Neural crest cell (in vitro differentiated cells): ENCODE measurements around the gene TALDO1. TPM values are rescaled to one million over a fixed set of nuclear protein-coding genes. Genes with fewer than 3 reads are reported as not detected.
A peak's percentile ranks its signal among the peaks of the same experiment; 100 is the strongest.

Experiments used
- DNase-seq: peaks from one replicate; pipeline ENCODE4 v3.0.0; 2021; ENCODE audit warnings: low read depth, mixed read lengths, low spot score
- H3K27ac Mint-ChIP-seq: one replicate; pipeline ENCODE4 v1.8.0; 2021; ENCODE audit warnings: mild to moderate bottlenecking, mixed read lengths; ENCODE audit not compliant: unreplicated experiment
- H3K27me3 Mint-ChIP-seq: 2 replicates; pipeline ENCODE4 v1.8.0; 2021; ENCODE audit warnings: low read depth, mild to moderate bottlenecking, mixed read lengths
- H3K36me3 Mint-ChIP-seq: 2 replicates; pipeline ENCODE4 v1.8.0; 2021; ENCODE audit warnings: low read depth, mild to moderate bottlenecking, mixed read lengths
- H3K4me1 Mint-ChIP-seq: 2 replicates; pipeline ENCODE4 v1.8.0; 2021; ENCODE audit warnings: mixed read lengths
- H3K4me3 Mint-ChIP-seq: one replicate; pipeline ENCODE4 v1.8.0; 2021; ENCODE audit warnings: mild to moderate bottlenecking, mixed read lengths
- H3K9me3 Mint-ChIP-seq: 2 replicates; pipeline ENCODE4 v1.8.0; 2021; ENCODE audit warnings: mixed read lengths
- CTCF ChIP-seq: fragments of 200-600 bp; sonication (generic); conservative IDR thresholded peaks from 2 replicates; pipeline ENCODE4 v1.5.0; 2021; ENCODE audit warnings: antibody characterized with exemption, mild to moderate bottlenecking
- total RNA-seq: library from RNA; stranded (reverse); gene quantifications from 2 replicates; pipeline ENCODE4 v1.2.1, GENCODE V29; 2021

Gene TALDO1
- total RNA-seq, 1 donor from 2014 or later = 154 TPM

GRCh38 chr11:705646-706438 lies 41.4 kb upstream of the TALDO1 start, which contains the start of gene EPS8L2:
EPS8L2 (plus strand) TSS chr11:706231; CDS start chr11:709408, 3,177 bp downstream.
- Mint-ChIP-seq H3K4me1 (peaks cover 6% of the 10 kb centered on the region), H3K36me3 (no peaks in the 10 kb centered on the region), H3K27ac (no peak within 1 kb of the TSS), H3K9me3 (no peaks in the 10 kb centered on the region), H3K27me3 (peaks cover 32% of the 10 kb centered on the region), H3K4me3 (peak within 1 kb of the TSS; percentile 56)
- no peak for TF ChIP-seq CTCF
- no peak for DNase-seq

DNA sequence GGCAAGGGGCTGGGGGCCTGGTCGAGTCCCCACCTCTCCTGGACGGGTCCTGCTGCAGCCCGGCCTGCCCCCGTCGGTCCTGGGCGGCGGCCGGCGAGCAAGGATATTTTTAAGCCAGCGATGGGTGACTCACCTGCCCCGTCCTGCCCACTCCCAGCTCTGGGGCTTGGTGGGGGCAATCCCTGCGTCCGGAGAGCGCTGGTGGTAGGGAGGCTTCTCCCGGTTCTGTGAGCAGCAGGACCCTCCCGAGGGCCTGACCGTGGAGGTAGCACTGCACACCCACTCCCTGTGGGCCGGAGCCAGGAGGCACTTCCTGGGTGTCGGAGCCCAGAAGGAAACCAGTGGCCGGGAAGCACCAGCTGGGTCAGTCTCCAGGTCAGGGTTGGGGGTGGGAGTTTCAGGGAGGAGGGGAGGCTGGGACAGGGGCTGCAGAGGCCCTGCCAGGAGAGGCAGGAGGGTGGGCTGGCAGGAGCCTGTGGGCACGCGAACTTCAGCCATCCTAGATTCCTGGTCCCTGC lies 40.8 kb upstream of the TALDO1 start:
- no peak overlapping the region for H3K4me3 Mint-ChIP-seq
- TF ChIP-seq CTCF = no peak
- no peak overlapping the region for H3K27ac Mint-ChIP-seq
- no peaks in the 10 kb centered on the region for H3K36me3 Mint-ChIP-seq
- H3K4me1 Mint-ChIP-seq = peaks cover 12% of the 10 kb centered on the region
- DNase-seq = no peak
- H3K9me3 Mint-ChIP-seq = no peaks in the 10 kb centered on the region
- peaks cover 37% of the 10 kb centered on the region for H3K27me3 Mint-ChIP-seq

DNA sequence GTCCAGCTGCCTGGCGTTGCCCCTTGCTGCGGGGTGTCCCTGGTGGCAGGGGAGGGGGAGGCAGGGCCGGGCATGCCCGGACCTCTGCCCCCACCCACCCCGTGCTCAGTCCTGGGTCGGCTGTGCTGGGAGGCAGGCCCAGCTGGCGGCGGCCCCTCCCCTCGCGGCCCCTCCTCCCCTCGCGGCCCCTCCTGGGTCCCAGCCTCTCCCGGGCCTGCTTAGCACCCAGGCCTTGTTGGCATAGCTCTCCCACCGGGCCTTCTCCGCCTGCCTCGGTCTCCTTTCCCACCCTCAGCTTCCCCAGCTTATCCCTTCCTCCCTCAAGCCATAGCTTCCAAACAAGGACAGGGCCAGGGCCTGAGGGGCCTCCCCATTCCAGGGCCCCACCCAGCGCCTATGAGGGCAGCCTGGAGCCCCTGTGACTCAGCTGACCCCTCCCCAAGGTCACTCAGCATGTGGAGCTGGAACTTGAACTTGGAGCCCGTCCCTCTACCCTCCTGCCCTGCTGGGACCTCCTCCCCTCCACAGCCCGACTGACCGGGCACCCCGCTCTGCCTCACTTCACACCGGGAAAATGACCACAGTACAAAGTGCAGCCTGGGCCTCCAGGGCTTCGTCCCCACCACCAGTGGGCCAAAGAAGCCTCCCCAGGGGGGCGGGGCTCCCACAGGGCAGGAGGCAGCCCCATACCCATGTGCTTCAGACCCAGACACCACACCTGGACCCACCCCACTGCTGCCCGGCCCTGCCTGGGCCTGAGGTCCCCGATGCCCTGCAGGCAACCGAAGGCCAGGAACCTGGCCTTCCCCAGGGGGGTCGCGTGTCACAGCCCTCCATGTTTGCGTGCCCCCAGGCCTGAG lies 40.1 kb upstream of the TALDO1 start:
- Mint-ChIP-seq H3K9me3 (no peaks in the 10 kb centered on the region), H3K27ac (no peak overlapping the region), H3K4me3 (peak overlapping the region; percentile 56), H3K27me3 (peaks cover 37% of the 10 kb centered on the region), H3K4me1 (peaks cover 12% of the 10 kb centered on the region), H3K36me3 (no peaks in the 10 kb centered on the region)
- DNase-seq = no peak
- TF ChIP-seq CTCF = peak; percentile 49

DNA sequence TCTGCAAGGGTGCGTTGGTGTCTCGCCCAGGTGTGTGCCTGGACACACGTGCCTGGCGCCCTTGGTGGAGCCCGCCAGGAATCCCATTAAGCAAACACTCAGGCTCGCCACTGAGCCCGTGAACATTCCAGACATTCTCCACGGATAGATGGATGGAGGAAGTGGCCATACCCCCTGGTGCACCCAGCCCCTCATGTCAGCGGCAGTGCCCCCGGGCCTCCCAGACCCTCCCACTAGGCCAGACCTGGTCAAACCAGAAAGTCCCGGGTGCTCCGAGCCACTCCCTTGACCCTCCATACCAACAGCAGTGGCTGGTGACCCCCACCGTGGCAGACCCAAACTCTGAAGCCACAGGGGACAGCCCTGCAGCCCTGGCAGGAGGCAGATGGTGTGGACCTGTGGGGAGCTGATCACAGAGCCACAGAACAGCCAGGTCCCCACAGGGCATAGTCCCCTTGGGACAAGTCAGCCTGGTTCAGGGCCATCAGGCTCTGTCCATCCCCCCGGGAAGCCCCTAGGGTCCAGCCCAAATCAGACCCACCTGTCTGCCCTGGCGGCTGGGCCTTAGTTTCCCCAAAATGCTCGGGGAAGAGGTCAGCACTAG lies 39.3 kb upstream of the TALDO1 start:
- Mint-ChIP-seq H3K4me3 (peak overlapping the region; percentile 34), H3K36me3 (no peaks in the 10 kb centered on the region), H3K4me1 (peaks cover 12% of the 10 kb centered on the region), H3K9me3 (no peaks in the 10 kb centered on the region), H3K27ac (no peak overlapping the region), H3K27me3 (peaks cover 37% of the 10 kb centered on the region)
- DNase-seq = no peak
- no peak for TF ChIP-seq CTCF

GRCh38 chr11:708511-708910 lies 38.8 kb upstream of the TALDO1 start:
- Mint-ChIP-seq H3K4me1 (peaks cover 12% of the 10 kb centered on the region), H3K9me3 (no peaks in the 10 kb centered on the region), H3K27me3 (peaks cover 37% of the 10 kb centered on the region), H3K4me3 (no peak overlapping the region), H3K27ac (no peak overlapping the region), H3K36me3 (no peaks in the 10 kb centered on the region)
- TF ChIP-seq CTCF = no peak
- DNase-seq = no peak
